Measurements from ENCODE around the gene RAD23A. TPM values are rescaled to one million over a fixed set of nuclear protein-coding genes. Genes with fewer than 3 reads are reported as not detected.
A peak's percentile ranks its signal among the peaks of the same experiment; 100 is the strongest.
"Not testable (repeated sequence)": the region's sequence is repeated elsewhere in the genome, so short reads cannot be mapped to it uniquely, and the experiment has no call there.

RAD23A gene
- total RNA-seq, 1 donor from 2014 or later = 37.7 TPM

- H3K27ac Mint-ChIP-seq = peak overlapping the region; percentile 96
- Histone ChIP-seq H2AFZ (replicated peaks) (peak overlapping the region; percentile 14), H3K79me2 (ENCODE audit: low read depth) (no peaks in the 10 kb centered on the region), H3F3A (ENCODE audit: low read depth) (peaks cover 32% of the 10 kb centered on the region), H4K20me1 (ENCODE audit: low read depth) (no peaks in the 10 kb centered on the region), H3K9ac (no peak overlapping the region), H3K4me1 (peaks cover 26% of the 10 kb centered on the region), H3K4me3 (no peak overlapping the region), H3K36me3 (no peaks in the 10 kb centered on the region), H3K27me3 (no peaks in the 10 kb centered on the region), H3K4me2 (peak overlapping the region; percentile 57), H3K9me3 (ENCODE audit: low read depth) (no peaks in the 10 kb centered on the region), H3K27ac (peak overlapping the region; percentile 60)
- no peaks in the 10 kb centered on the region for H3K36me3 Mint-ChIP-seq
- peak; percentile 21 for DNase-seq (ENCODE audit: low spot score)
- peaks cover 13% of the 10 kb centered on the region for H3K27me3 Mint-ChIP-seq (ENCODE audit: insufficient read depth, low read depth)
- peaks cover 34% of the 10 kb centered on the region for H3K4me1 Mint-ChIP-seq
- H3K4me3 Mint-ChIP-seq = no peak overlapping the region
- no peak for TF ChIP-seq EZH2phosphoT487 (IDR thresholded peaks at IDR 0.05)
- TF ChIP-seq CTCF (IDR thresholded peaks at IDR 0.05) = no peak
- TF ChIP-seq EZH2 (IDR thresholded peaks at IDR 0.05) = no peak
- no peaks in the 10 kb centered on the region for H3K9me3 Mint-ChIP-seq
Observed at GRCh38 chr19:12912571-12912970, 33.1 kb upstream of the RAD23A start.

- peak overlapping the region; percentile 14 for H2AFZ ChIP-seq (replicated peaks)
- H3K27ac Mint-ChIP-seq = peak overlapping the region; percentile 96
Observed at GRCh38 chr19:12913011-12913561, 32.6 kb upstream of the RAD23A start.

GRCh38 chr19:12913851-12914690 is 31.6 kb upstream of the RAD23A start:
- Histone ChIP-seq H3K79me2 (ENCODE audit: low read depth) (no peaks in the 10 kb centered on the region), H3K9ac (no peak overlapping the region), H3K27ac (peak overlapping the region; percentile 60), H3K4me3 (no peak overlapping the region), H2AFZ (replicated peaks) (no peak overlapping the region), H3K9me3 (ENCODE audit: low read depth) (no peaks in the 10 kb centered on the region), H3K4me2 (peak overlapping the region; percentile 57), H3K36me3 (no peaks in the 10 kb centered on the region), H3K4me1 (peaks cover 26% of the 10 kb centered on the region), H3F3A (ENCODE audit: low read depth) (peaks cover 32% of the 10 kb centered on the region), H4K20me1 (ENCODE audit: low read depth) (no peaks in the 10 kb centered on the region), H3K27me3 (peaks cover 11% of the 10 kb centered on the region)
- peak overlapping the region; percentile 96 for H3K27ac Mint-ChIP-seq
- H3K4me3 Mint-ChIP-seq = peak overlapping the region; percentile 72
- TF ChIP-seq EZH2 (IDR thresholded peaks at IDR 0.05) (no peak), EZH2phosphoT487 (IDR thresholded peaks at IDR 0.05) (no peak), CTCF (IDR thresholded peaks at IDR 0.05) (no peak)
- peaks cover 31% of the 10 kb centered on the region for H3K4me1 Mint-ChIP-seq
- no peaks in the 10 kb centered on the region for H3K9me3 Mint-ChIP-seq
- no peaks in the 10 kb centered on the region for H3K36me3 Mint-ChIP-seq
- peak; percentile 23 for DNase-seq (ENCODE audit: low spot score)
- peaks cover 7% of the 10 kb centered on the region for H3K27me3 Mint-ChIP-seq (ENCODE audit: insufficient read depth, low read depth)

More at GRCh38 chr19:12913011-12913561, 32.6 kb upstream of the RAD23A start:
- peaks cover 34% of the 10 kb centered on the region for H3K4me1 Mint-ChIP-seq
- no peaks in the 10 kb centered on the region for H3K9me3 ChIP-seq (ENCODE audit: low read depth)
- H3K27ac ChIP-seq = peak overlapping the region; percentile 60
- no peaks in the 10 kb centered on the region for H3K36me3 ChIP-seq
- peak overlapping the region; percentile 72 for H3K4me3 Mint-ChIP-seq
- H3K4me1 ChIP-seq = peaks cover 26% of the 10 kb centered on the region
- TF ChIP-seq EZH2 (IDR thresholded peaks at IDR 0.05) (no peak), CTCF (IDR thresholded peaks at IDR 0.05) (no peak), EZH2phosphoT487 (IDR thresholded peaks at IDR 0.05) (no peak)
- H4K20me1 ChIP-seq (ENCODE audit: low read depth) = no peaks in the 10 kb centered on the region
- peaks cover 13% of the 10 kb centered on the region for H3K27me3 Mint-ChIP-seq (ENCODE audit: insufficient read depth, low read depth)
- H3K9ac ChIP-seq = no peak overlapping the region
- H3K4me3 ChIP-seq = no peak overlapping the region
- H3K79me2 ChIP-seq (ENCODE audit: low read depth) = no peaks in the 10 kb centered on the region
- no peaks in the 10 kb centered on the region for H3K36me3 Mint-ChIP-seq
- H3F3A ChIP-seq (ENCODE audit: low read depth) = peaks cover 32% of the 10 kb centered on the region
- no peaks in the 10 kb centered on the region for H3K9me3 Mint-ChIP-seq
- peaks cover 4% of the 10 kb centered on the region for H3K27me3 ChIP-seq
- H3K4me2 ChIP-seq = peak overlapping the region; percentile 57
- peak; percentile 84 for DNase-seq (ENCODE audit: low spot score)

GRCh38 chr19:12915860-12916259 is 29.8 kb upstream of the RAD23A start:
- H3K27ac Mint-ChIP-seq; H3K4me3 Mint-ChIP-seq; H3K36me3 ChIP-seq; H3K27ac ChIP-seq; H3K9me3 Mint-ChIP-seq; H3K36me3 Mint-ChIP-seq; H3K9me3 ChIP-seq (ENCODE audit: low read depth); H3K27me3 Mint-ChIP-seq (ENCODE audit: insufficient read depth, low read depth); H3K4me2 ChIP-seq; H3K9ac ChIP-seq; H2AFZ ChIP-seq (replicated peaks); H4K20me1 ChIP-seq (ENCODE audit: low read depth); H3K79me2 ChIP-seq (ENCODE audit: low read depth); DNase-seq (ENCODE audit: low spot score); H3K4me3 ChIP-seq: not testable (repeated sequence)
- H3K27me3 ChIP-seq = peaks cover 11% of the 10 kb centered on the region
- H3K4me1 ChIP-seq = peaks cover 26% of the 10 kb centered on the region
- H3K4me1 Mint-ChIP-seq = peaks cover 32% of the 10 kb centered on the region
- H3F3A ChIP-seq (ENCODE audit: low read depth) = peaks cover 47% of the 10 kb centered on the region

All from neural progenitor cell (in vitro differentiated cells).